HepG2 (cell line): ENCODE data around the gene GRHPR.

Experiments used
- CTCF ChIP-seq: sonication (generic); formaldehyde crosslinking; IDR thresholded peaks from 2 replicates; pipeline ENCODE4 v1.5.0; 2020; ENCODE audit warnings: mild to moderate bottlenecking, missing genetic modification reagents, moderate library complexity
- ETV6 ChIP-seq: sonication (generic); formaldehyde crosslinking; conservative IDR thresholded peaks from 2 replicates; pipeline ENCODE4 v1.4.0; 2020; ENCODE audit warnings: missing genetic modification reagents
- GABPA ChIP-seq, 2 experiments: IDR thresholded peaks; 2 replicates each; pipeline ENCODE4 v1.6.1; 2011 to 2016; ENCODE audit warnings: low read depth in 2 of 2, low read length in 1 of 2, missing biosample characterization in 1 of 2, missing genetic modification characterization in 1 of 2
- KLF11 ChIP-seq: IDR thresholded peaks from 2 replicates; pipeline ENCODE4 v1.6.1; 2016; ENCODE audit warnings: missing compliant biosample characterization
- MAFF ChIP-seq: IDR thresholded peaks from 2 replicates; pipeline ENCODE4 v1.6.1; 2011; ENCODE audit warnings: low read depth, low read length, improper control_type of control experiment
- POLR2AphosphoS5 ChIP-seq: IDR thresholded peaks from 2 replicates; pipeline ENCODE4 v1.6.1; 2012; ENCODE audit warnings: low read depth, low read length
- SIX4 ChIP-seq: sonication (generic); formaldehyde crosslinking; IDR thresholded peaks from 2 replicates; pipeline ENCODE4 v1.4.0; 2020; ENCODE audit warnings: missing genetic modification reagents
- USF2 ChIP-seq, 2 experiments: sonication (generic) in 1 of 2; formaldehyde crosslinking in 1 of 2; IDR thresholded peaks; 2 replicates each; pipeline versions ENCODE4 v1.5.1 to v1.6.1; 2011 to 2020; ENCODE audit warnings: borderline replicate concordance in 1 of 2, low read depth in 1 of 2, low read length in 1 of 2, mild to moderate bottlenecking in 1 of 2, missing genetic modification reagents in 1 of 2, moderate library complexity in 1 of 2
- YY1 ChIP-seq: IDR thresholded peaks from 2 replicates; pipeline ENCODE4 v1.6.1; 2011; ENCODE audit warnings: low read length, low read depth, moderate library complexity, mild to moderate bottlenecking; ENCODE audit not compliant: insufficient read depth, insufficient replicate concordance
- ZKSCAN5 ChIP-seq: sonication (generic); formaldehyde crosslinking; IDR thresholded peaks from 2 replicates; pipeline ENCODE4 v1.5.1; 2020; ENCODE audit warnings: mild to moderate bottlenecking, missing genetic modification reagents
- ZNF24 ChIP-seq: fragments of 450-650 bp; IDR thresholded peaks from 2 replicates; pipeline ENCODE4 v1.6.1; 2017; ENCODE audit warnings: antibody characterized with exemption, mild to moderate bottlenecking
- ZNF512B ChIP-seq: sonication (generic); formaldehyde crosslinking; IDR thresholded peaks from 2 replicates; pipeline ENCODE4 v1.5.1; 2020; ENCODE audit warnings: missing genetic modification reagents, mild to moderate bottlenecking, borderline replicate concordance

- TF ChIP-seq SIX4 (CRISPR knock-in tag) (no peak), YY1 (no peak), GABPA (IDR thresholded peaks at IDR 0.05; ENCODE audit: low read depth, low read length) (no peak), GABPA (CRISPR knock-in tag; IDR thresholded peaks at IDR 0.05; ENCODE audit: low read depth) (no peak), ETV6 (CRISPR knock-in tag) (no peak), KLF11 (no peak), ZKSCAN5 (CRISPR knock-in tag) (no peak), CTCF (CRISPR knock-in tag) (no peak), ZNF24 (no peak), ZNF512B (CRISPR knock-in tag) (no peak), USF2 (IDR thresholded peaks at IDR 0.05; ENCODE audit: low read depth, low read length) (no peak), USF2 (CRISPR knock-in tag; IDR thresholded peaks at IDR 0.05; ENCODE audit: borderline replicate concordance) (no peak), MAFF (no peak), POLR2AphosphoS5 (no peak)
These were observed 51.9 kb downstream of the GRHPR start for GRCh38 chr9:37474438-37474837.
